MV-4-11 (cell line): ENCODE data around the gene NRXN3.

Source experiments
- DNase-seq: peaks from one replicate; lab custom pipeline; 2025; lab: John Stamatoyannopoulos, UW

Gene NRXN3

GRCh38 chr14:79583738-79584408, 1413.7 kb downstream of the NRXN3 start:
- no peak for DNase-seq

DNA sequence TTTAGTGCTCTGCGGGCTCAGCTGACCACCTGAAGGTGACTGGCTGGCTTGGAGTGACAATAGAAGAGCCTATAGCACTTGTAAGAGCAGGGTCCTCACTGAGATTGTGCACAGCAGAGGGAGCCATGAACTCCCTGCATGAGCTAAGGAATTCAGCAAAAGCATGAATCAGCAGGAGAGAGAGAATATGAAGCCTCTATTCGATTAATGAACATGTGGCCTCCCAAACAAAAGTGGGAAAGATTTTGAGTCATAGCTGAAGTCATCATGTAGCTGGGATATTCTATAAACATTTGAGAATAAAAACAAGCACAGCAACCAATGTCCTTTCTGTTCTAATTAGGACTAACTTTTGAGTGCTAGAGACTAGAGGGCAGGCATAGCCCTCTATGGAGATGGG, 1414.5 kb downstream of the NRXN3 start:
- DNase-seq = no peak

- no peak for DNase-seq
Observed at GRCh38 chr14:79585845-79586244, 1415.7 kb downstream of the NRXN3 start.

DNA sequence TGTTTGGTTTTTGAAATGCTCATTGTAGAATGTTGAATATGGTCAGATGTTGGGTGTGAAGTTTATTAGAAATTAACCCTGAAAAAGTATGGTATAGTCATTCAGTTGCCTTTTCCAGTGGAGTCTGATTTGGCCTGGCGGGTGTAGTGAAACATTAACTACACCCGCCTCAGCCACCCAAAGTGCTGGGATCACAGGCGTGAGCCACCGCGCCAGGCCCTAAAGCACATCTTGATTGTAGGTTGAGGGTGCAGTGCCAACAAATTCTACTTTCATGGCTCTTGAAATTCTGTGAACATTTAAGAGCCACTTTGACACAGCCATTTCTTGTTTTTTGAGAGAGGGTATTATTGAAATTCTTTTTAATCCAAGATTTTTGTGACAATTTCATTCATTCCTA, 1416.2 kb downstream of the NRXN3 start:
- no peak for DNase-seq

DNA sequence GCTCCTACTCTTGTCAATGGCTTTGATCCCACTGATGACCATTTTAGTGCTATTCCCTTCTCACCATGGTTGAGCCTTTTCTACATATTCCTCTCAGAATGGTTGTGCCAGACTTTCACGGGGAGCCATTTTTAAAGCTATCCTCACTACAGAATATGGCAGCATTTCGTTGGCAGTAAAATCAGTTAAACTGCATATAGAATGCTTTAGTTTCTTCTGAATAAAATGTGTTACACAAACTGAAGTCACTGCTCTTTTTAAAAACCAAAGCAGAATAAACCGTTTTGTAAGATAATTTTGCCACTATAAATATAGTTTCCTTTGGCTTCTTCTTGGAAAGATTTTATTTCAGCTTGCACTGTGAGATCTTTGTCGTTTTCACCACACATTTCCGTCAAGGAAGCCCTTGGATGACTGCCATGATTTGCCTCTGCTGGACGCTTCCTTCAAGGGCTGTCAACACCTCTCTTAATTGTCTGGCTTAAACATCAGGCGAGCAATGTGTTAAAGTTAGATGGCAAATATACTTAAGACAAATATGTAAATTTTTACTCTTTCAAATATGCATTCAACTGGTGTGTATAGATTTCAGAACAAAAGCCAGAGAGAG, 1416.9 kb downstream of the NRXN3 start:
- no peak for DNase-seq

- DNase-seq = no peak
Observed at GRCh38 chr14:79587875-79588274, 1417.7 kb downstream of the NRXN3 start.

GRCh38 chr14:79588398-79588797, 1418.2 kb downstream of the NRXN3 start:
- DNase-seq = no peak

- no peak for DNase-seq
Observed at GRCh38 chr14:79596551-79596950, 1426.4 kb downstream of the NRXN3 start.

DNA sequence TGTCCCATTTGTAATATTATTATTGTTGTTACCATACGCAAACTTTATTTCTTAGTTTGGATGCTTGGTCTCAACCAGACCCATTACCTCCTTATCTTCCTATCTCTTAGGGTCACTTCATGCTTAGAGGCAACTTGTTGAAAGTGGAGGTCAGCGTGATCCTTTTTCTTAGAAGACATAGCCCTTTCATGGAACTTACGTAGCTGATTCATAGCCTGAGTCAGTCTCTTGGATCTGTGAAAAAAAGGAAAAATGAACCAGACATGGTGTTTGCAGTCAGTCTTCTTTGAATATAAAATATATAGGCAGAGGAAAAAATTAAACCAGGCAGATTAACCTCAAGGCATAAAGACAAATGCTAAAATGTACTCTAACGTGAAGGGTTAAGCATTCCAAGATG, 1427.4 kb downstream of the NRXN3 start:
- no peak for DNase-seq

- no peak for DNase-seq
Observed at GRCh38 chr14:79598339-79598738, 1428.2 kb downstream of the NRXN3 start.

DNA sequence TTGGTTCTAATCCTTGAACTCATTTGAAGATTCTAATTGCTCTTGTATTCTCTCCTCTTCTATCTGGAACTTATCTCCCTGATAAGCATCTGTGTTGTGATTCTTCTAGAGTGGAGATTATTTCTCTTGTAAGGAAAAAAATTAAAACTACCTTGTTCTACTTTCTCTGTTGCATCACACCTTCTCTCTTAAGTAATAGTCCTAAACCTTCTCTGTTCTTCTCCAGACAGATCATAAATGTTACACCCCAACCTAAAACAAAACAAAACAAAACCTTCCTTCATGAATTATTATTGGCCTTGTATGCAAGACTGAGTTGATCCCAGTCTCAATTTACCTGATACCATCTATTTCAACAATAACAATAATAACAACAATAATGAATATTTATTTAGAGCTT, 1429.1 kb downstream of the NRXN3 start:
- no peak for DNase-seq

DNA sequence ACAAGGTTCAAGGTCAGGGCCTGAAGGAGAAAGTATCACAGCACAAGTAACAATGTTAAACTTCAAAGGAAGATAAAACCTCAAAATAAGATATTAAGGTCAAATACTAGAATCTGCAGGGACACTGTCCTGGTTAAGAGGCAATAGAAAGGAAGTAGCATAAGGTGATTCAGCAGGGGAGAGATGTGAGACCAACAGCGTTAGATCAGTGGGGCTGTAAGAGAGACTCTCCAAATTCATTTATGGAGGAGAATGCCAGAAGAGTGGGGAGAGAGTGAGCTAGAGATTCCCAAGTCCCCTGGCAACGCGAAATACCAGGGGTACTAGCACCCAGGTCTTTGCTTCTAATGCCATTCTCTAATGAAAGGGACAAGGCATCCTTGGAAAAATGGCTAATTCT, 1430.2 kb downstream of the NRXN3 start:
- no peak for DNase-seq

- no peak for DNase-seq
Observed at GRCh38 chr14:79601579-79601978, 1431.4 kb downstream of the NRXN3 start.

DNA sequence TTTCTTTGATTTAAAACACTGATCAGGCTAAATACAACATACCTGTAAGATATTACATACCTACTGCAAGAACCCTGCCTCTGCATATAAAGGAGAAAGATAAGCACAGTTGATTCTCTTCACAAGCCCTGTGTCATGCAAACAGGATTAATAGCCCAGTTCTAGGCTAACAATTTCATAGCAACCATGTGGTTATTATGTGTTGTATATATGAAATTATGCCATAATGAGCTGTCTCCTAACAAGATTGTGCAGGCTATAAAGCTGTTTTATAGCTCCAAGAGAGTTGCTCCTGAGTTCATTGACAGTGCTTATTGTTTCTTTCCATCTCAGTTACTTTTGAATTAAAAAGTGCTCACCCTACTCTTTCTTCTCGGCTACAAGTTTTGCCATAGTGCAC, 1431.9 kb downstream of the NRXN3 start:
- no peak for DNase-seq

- no peak for DNase-seq
Observed at GRCh38 chr14:79602742-79603141, 1432.6 kb downstream of the NRXN3 start.

- DNase-seq = no peak
Observed at GRCh38 chr14:79605849-79606248, 1435.7 kb downstream of the NRXN3 start.

DNA sequence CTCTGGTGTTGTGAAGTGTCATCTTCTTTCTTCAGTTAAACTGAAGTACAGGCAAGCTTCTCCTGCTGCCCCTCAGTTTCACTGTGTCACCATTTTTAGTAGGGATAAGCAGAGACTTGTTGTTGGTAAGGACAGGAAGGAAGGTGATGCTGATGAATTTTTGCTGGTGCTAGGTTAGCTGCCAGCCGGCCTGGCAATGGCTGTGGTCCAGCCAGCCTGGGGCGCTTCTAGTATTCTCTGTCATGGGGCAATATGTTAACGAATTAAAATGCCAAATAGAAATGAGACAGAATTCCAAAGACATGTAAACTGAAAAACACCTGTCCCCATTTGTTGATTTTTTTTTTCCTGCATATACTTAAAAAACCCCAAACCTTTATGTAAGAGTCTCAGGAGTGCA, 1438.3 kb downstream of the NRXN3 start:
- no peak for DNase-seq

DNA sequence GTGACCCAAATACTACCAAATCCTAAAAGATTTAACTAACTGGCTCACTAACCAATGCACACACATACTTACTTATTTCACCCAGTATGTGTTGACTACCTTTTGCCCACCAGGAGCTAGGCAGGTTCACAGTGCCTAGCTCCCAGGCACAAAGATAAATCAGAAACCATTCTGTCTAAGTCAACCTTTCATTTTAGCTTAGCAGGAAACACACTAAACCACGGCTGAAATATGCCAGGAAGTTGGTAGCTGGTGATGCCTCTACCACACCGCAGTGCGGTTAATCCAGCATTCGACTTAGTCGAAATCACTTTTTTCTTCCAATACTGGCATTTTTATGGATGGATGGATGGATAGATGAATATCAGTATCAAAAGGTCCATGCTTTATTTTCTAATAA, 1443.5 kb downstream of the NRXN3 start:
- DNase-seq = no peak

- DNase-seq = no peak
Observed at GRCh38 chr14:79614448-79614847, 1444.3 kb downstream of the NRXN3 start.

- DNase-seq = no peak
Observed at GRCh38 chr14:79627058-79627457, 1456.9 kb downstream of the NRXN3 start.

- no peak for DNase-seq
Observed at GRCh38 chr14:79629411-79630287, 1459.5 kb downstream of the NRXN3 start.

DNA sequence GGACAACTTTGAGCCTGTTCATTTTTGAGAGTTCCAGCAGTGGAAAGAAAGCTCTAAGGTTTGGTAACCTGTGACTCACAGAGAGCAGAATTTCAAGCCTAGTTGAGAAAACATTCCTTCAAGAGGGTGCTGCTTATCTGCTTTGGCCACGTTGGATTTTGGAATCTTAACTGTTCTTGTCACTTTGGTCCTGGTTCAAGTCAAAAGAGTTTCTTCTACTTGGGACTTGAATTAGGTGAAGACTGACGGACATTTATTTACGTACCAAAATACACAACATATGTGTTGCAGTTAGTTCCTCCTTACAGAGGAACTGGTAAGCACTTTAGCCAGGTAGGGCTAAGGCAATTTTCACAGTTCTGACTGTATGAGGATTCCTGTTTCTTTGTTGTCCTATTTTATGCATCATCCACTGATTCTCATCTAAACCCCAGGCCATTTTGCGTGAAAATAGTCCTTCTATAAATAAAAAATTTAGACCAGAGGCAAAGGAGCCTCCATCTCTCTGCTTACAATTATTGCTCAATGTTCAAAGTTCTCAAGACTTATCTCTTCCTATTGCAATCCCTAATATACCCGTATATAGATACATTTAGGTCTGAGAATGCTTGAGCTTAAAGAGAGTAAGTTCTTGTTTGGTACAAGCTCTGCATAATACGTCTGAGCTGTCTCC, 1460.3 kb downstream of the NRXN3 start:
- DNase-seq = no peak

DNA sequence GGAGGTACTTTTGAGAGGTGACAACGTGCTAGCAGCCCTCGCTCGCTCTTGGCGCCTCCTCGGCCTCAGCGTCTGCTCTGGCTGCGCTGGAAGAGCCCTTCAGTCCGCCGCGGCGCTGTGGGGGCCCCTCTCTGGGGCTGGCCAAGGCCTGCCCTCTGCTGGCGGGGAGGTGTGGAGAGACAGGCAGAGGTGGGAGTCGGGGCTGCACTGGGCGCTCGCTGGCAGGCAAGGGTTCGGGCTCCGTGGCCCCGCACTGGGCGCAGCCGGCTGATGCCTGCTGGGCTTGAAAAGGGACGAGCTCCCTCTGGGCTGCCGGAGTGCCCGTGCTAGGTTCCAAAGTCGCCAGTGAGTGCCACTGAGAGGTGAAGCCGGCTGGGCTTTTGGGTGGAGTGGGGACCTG, 1461.1 kb downstream of the NRXN3 start:
- DNase-seq = no peak
